GM23338 (cell line): ENCODE results near the gene RAC2. TPM values are rescaled to one million over a fixed set of nuclear protein-coding genes. Genes with fewer than 3 reads are reported as not detected.

Experiments
- ATAC-seq: fragments of 200-7000 bp; cut with Tn5 transposase; 3 replicates; pipeline ENCODE4 v1.9.1; 2020
- DNase-seq: peaks from one replicate; pipeline ENCODE4 v3.0.0-alpha.2; 2015; ENCODE audit warnings: low spot score
- H2AFZ ChIP-seq: fragments of 200-600 bp; sonication (generic); 2 replicates; pipeline ENCODE4 v1.8.0; 2016; ENCODE audit warnings: antibody characterized with exemption, mild to moderate bottlenecking, moderate library complexity
- H3F3A ChIP-seq: fragments of 200-600 bp; sonication (generic); replicated peaks from 2 replicates; pipeline ENCODE4 v1.8.0; 2017; ENCODE audit warnings: antibody characterized with exemption, mixed run types, low read depth
- H3K27ac ChIP-seq: fragments of 200-600 bp; sonication (generic); 2 replicates; pipeline ENCODE4 v1.6.1; 2016; ENCODE audit warnings: low read depth
- H3K27me3 ChIP-seq: fragments of 200-600 bp; sonication (generic); 2 replicates; pipeline ENCODE4 v1.8.0; 2016; ENCODE audit warnings: mild to moderate bottlenecking, mixed run types, moderate library complexity; ENCODE audit not compliant: insufficient read depth
- H3K36me3 ChIP-seq: fragments of 200-600 bp; sonication (generic); 2 replicates; pipeline ENCODE4 v1.8.0; 2016; ENCODE audit warnings: mild to moderate bottlenecking; ENCODE audit not compliant: insufficient read depth
- H3K4me1 ChIP-seq: fragments of 200-600 bp; sonication (generic); 2 replicates; pipeline ENCODE4 v1.8.0; 2016; ENCODE audit warnings: mild to moderate bottlenecking, moderate library complexity; ENCODE audit not compliant: insufficient read depth
- H3K4me2 ChIP-seq: fragments of 200-600 bp; sonication (generic); 2 replicates; pipeline ENCODE4 v1.7.1; 2017; ENCODE audit warnings: mixed run types
- H3K4me3 ChIP-seq: fragments of 200-600 bp; sonication (generic); 2 replicates; pipeline ENCODE4 v1.6.1; 2016; ENCODE audit warnings: mixed run types
- H3K79me2 ChIP-seq: fragments of 200-600 bp; sonication (generic); replicated peaks from 2 replicates; pipeline ENCODE4 v1.8.0; 2017; ENCODE audit warnings: mild to moderate bottlenecking; ENCODE audit not compliant: insufficient read depth
- H3K9me2 ChIP-seq: fragments of 200-600 bp; sonication (generic); 2 replicates; pipeline ENCODE4 v1.8.0; 2017; ENCODE audit not compliant: insufficient read depth
- H4K20me1 ChIP-seq: fragments of 200-600 bp; sonication (generic); replicated peaks from 2 replicates; pipeline ENCODE4 v1.8.0; 2017; ENCODE audit warnings: mild to moderate bottlenecking; ENCODE audit not compliant: insufficient read depth
- H3K27ac Mint-ChIP-seq: 2 replicates; pipeline ENCODE4 v1.8.0; 2020; ENCODE audit warnings: inconsistent platforms, mild to moderate bottlenecking, moderate library complexity, mixed read lengths
- H3K27me3 Mint-ChIP-seq: 3 replicates; pipeline ENCODE4 v1.8.0; 2022; ENCODE audit warnings: low read depth, mild to moderate bottlenecking, moderate library complexity, mixed read lengths, inconsistent platforms; ENCODE audit not compliant: insufficient read depth, poor library complexity
- H3K36me3 Mint-ChIP-seq: 3 replicates; pipeline ENCODE4 v1.8.0; 2021; ENCODE audit warnings: low read depth, mild to moderate bottlenecking, inconsistent platforms, moderate library complexity, mixed read lengths
- H3K4me1 Mint-ChIP-seq: 3 replicates; pipeline ENCODE4 v1.8.0; 2020; ENCODE audit warnings: mild to moderate bottlenecking, inconsistent platforms, mixed read lengths
- H3K4me3 Mint-ChIP-seq: 3 replicates; pipeline ENCODE4 v1.8.0; 2021; ENCODE audit warnings: moderate library complexity, mild to moderate bottlenecking, inconsistent platforms, mixed read lengths
- H3K9me3 Mint-ChIP-seq: 3 replicates; pipeline ENCODE4 v1.8.0; 2020; ENCODE audit warnings: moderate library complexity, mild to moderate bottlenecking, inconsistent platforms, mixed read lengths
- CREB1 ChIP-seq: fragments of 250-450 bp; sonication (Bioruptor Pico); IDR thresholded peaks from 2 replicates; pipeline ENCODE4 v1.5.0; 2020; ENCODE audit warnings: low read depth, mild to moderate bottlenecking, moderate library complexity
- CTCF ChIP-seq, 2 experiments: fragments of 200-600 bp in 1 of 2; sonication (generic) in 1 of 2; conservative IDR thresholded peaks; 2 replicates each; pipeline versions ENCODE4 v1.5.1 to v1.6.1; 2016 to 2017; ENCODE audit warnings: antibody characterized with exemption in 2 of 2, low read depth in 2 of 2, mild to moderate bottlenecking in 2 of 2, moderate library complexity in 1 of 2
- JUNB ChIP-seq: IDR thresholded peaks from one replicate; pipeline ENCODE4 v1.6.1; 2016; ENCODE audit warnings: antibody characterized with exemption; ENCODE audit not compliant: unreplicated experiment
- polyA plus RNA-seq: library from polyadenylated mRNA; unstranded; fragments of >200 nt; fragmentation: Nextera tagmentation; extraction: Ambion mirVana; gene quantifications from 2 replicates; pipeline ENCODE4 v1.2.1, GENCODE V29; 2016
- total RNA-seq: library from RNA; depleted of rRNA; stranded (reverse); fragments of >200 nt; shearing (Covaris generic); gene quantifications from 2 replicates; pipeline ENCODE4 v1.2.3, GENCODE V29; 2014
- TF ChIP-seq, protein P1 (sequence below): fragments of 250-450 bp; sonication (Bioruptor Pico); IDR thresholded peaks from 2 replicates; pipeline ENCODE4 v1.5.0; 2020; ENCODE audit warnings: mild to moderate bottlenecking, moderate library complexity

The RAC2 gene
- total and polyA plus RNA-seq, 2 experiments from 2014 or later: 2.4 to 2.7 TPM

DNA sequence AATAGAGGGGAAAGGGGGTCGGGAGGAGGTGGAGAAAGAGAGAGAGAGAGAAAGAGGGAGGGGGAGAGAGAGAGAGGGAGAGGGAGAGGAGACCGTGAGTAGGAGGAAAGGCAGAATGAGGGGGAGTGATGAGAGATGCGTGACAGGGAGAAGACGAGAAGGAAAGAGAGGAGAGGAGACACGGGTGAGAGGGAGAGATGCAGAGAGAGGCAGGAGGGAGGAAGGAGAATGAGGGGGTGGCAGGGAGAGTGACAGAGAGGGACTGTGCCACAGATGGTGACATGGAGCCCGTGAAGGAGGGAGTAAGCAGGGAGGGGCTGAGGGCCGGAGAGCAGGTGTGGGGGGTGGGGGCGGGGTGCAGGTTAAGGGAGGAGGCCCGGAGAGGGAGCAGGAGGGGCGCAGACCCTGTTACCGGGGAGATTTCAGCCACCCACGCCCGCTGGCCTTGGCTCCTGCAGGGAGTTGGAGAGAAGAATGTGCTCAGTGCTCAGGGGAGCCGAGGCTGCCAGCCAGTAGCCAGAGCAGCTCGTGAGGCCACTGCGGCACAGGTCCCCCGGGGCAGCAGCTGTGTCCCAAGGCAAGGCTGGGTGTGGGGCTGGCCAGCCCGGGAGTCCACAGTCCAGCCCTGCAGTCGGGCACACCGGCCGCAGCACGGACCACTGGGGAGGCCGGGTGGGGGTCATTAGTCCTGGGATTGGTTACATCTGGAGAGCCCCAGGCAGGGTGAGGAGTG is 31.7 kb downstream of the RAC2 start, which contains the start of gene SSTR3 (continued):
- TF ChIP-seq, protein P1, sequence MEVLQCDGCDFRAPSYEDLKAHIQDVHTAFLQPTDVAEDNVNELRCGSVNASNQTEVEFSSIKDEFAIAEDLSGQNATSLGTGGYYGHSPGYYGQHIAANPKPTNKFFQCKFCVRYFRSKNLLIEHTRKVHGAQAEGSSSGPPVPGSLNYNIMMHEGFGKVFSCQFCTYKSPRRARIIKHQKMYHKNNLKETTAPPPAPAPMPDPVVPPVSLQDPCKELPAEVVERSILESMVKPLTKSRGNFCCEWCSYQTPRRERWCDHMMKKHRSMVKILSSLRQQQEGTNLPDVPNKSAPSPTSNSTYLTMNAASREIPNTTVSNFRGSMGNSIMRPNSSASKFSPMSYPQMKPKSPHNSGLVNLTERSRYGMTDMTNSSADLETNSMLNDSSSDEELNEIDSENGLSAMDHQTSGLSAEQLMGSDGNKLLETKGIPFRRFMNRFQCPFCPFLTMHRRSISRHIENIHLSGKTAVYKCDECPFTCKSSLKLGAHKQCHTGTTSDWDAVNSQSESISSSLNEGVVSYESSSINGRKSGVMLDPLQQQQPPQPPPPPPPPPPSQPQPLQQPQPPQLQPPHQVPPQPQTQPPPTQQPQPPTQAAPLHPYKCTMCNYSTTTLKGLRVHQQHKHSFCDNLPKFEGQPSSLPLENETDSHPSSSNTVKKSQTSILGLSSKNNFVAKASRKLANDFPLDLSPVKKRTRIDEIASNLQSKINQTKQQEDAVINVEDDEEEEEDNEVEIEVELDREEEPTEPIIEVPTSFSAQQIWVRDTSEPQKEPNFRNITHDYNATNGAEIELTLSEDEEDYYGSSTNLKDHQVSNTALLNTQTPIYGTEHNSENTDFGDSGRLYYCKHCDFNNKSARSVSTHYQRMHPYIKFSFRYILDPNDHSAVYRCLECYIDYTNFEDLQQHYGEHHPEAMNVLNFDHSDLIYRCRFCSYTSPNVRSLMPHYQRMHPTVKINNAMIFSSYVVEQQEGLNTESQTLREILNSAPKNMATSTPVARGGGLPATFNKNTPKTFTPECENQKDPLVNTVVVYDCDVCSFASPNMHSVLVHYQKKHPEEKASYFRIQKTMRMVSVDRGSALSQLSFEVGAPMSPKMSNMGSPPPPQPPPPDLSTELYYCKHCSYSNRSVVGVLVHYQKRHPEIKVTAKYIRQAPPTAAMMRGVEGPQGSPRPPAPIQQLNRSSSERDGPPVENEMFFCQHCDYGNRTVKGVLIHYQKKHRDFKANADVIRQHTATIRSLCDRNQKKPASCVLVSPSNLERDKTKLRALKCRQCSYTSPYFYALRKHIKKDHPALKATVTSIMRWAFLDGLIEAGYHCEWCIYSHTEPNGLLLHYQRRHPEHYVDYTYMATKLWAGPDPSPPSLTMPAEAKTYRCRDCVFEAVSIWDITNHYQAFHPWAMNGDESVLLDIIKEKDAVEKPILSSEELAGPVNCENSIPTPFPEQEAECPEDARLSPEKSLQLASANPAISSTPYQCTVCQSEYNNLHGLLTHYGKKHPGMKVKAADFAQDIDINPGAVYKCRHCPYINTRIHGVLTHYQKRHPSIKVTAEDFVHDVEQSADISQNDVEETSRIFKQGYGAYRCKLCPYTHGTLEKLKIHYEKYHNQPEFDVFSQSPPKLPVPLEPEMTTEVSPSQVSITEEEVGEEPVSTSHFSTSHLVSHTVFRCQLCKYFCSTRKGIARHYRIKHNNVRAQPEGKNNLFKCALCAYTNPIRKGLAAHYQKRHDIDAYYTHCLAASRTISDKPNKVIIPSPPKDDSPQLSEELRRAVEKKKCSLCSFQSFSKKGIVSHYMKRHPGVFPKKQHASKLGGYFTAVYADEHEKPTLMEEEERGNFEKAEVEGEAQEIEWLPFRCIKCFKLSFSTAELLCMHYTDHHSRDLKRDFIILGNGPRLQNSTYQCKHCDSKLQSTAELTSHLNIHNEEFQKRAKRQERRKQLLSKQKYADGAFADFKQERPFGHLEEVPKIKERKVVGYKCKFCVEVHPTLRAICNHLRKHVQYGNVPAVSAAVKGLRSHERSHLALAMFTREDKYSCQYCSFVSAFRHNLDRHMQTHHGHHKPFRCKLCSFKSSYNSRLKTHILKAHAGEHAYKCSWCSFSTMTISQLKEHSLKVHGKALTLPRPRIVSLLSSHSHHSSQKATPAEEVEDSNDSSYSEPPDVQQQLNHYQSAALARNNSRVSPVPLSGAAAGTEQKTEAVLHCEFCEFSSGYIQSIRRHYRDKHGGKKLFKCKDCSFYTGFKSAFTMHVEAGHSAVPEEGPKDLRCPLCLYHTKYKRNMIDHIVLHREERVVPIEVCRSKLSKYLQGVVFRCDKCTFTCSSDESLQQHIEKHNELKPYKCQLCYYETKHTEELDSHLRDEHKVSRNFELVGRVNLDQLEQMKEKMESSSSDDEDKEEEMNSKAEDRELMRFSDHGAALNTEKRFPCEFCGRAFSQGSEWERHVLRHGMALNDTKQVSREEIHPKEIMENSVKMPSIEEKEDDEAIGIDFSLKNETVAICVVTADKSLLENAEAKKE: no peak

- Histone ChIP-seq H3K4me3 (peak overlapping the region; percentile 41), H3K9me2 (no peaks in the 10 kb centered on the region), H4K20me1 (no peaks in the 10 kb centered on the region), H3K36me3 (no peaks in the 10 kb centered on the region), H3K4me1 (peaks cover 11% of the 10 kb centered on the region; the same call in 1 of the 2 replicates), H3K4me2 (peak overlapping the region; percentile 67), H3K79me2 (no peaks in the 10 kb centered on the region), H3F3A (no peaks in the 10 kb centered on the region), H2AFZ (peak overlapping the region; percentile 94), H3K27ac (no peak overlapping the region), H3K27me3 (no peaks in the 10 kb centered on the region)
- no peak for DNase-seq
- Mint-ChIP-seq H3K4me1 (peaks cover 15% of the 10 kb centered on the region), H3K4me3 (peak overlapping the region; percentile 60; the same call in 2 of the 3 replicates), H3K9me3 (no peaks in the 10 kb centered on the region), H3K27me3 (peaks cover 16% of the 10 kb centered on the region), H3K36me3 (no peaks in the 10 kb centered on the region), H3K27ac (no peak overlapping the region)
- ATAC-seq: peak; percentile 7; the same call in 2 of the 3 replicates
- TF ChIP-seq CTCF (conservative IDR thresholded peaks at IDR 0.05; ENCODE audit: low read depth in 2 of 2) (no peak), CREB1 (CRISPR knock-in tag) (no peak), JUNB (no peak)
- TF ChIP-seq, protein P1: no peak
These were observed 32.2 kb downstream of the RAC2 start for GRCh38 chr22:37211866-37212173.
